Endothelial cell (in vitro differentiated cells): Measurements from ENCODE around the gene DNAJC4. TPM values are rescaled to one million over a fixed set of nuclear protein-coding genes. Genes with fewer than 3 reads are reported as not detected.

Experiments used
- DNase-seq: peaks from one replicate; pipeline ENCODE4 v3.0.0; 2021; ENCODE audit warnings: low spot score
- H3K27ac Mint-ChIP-seq: one replicate; pipeline ENCODE4 v1.8.0; 2021; ENCODE audit warnings: mixed read lengths, inconsistent platforms; ENCODE audit not compliant: unreplicated experiment
- H3K27me3 Mint-ChIP-seq: one replicate; pipeline ENCODE4 v1.8.0; 2021; ENCODE audit warnings: mild to moderate bottlenecking, moderate library complexity, mixed read lengths, inconsistent platforms; ENCODE audit not compliant: unreplicated experiment
- H3K36me3 Mint-ChIP-seq: one replicate; pipeline ENCODE4 v1.8.0; 2021; ENCODE audit warnings: mild to moderate bottlenecking, low read depth, mixed read lengths, inconsistent platforms; ENCODE audit not compliant: unreplicated experiment
- H3K4me1 Mint-ChIP-seq: one replicate; pipeline ENCODE4 v1.8.0; 2021; ENCODE audit warnings: mild to moderate bottlenecking, mixed read lengths, inconsistent platforms; ENCODE audit not compliant: unreplicated experiment
- H3K4me3 Mint-ChIP-seq: one replicate; pipeline ENCODE4 v1.8.0; 2021; ENCODE audit warnings: mild to moderate bottlenecking, mixed read lengths, inconsistent platforms; ENCODE audit not compliant: unreplicated experiment
- H3K9me3 Mint-ChIP-seq: one replicate; pipeline ENCODE4 v1.8.0; 2021; ENCODE audit warnings: mixed read lengths, inconsistent platforms; ENCODE audit not compliant: unreplicated experiment
- CTCF ChIP-seq: fragments of 200-600 bp; sonication (generic); IDR thresholded peaks from one replicate; pipeline ENCODE4 v1.5.0; 2021; ENCODE audit warnings: antibody characterized with exemption; ENCODE audit not compliant: unreplicated experiment
- total RNA-seq: library from RNA; stranded (reverse); fragmentation: NEBNext Ultra II Directional; extraction: Animal tissue kit (Norgen Biotek cat#: 25700); gene quantifications from one replicate; pipeline ENCODE4 v1.2.1, GENCODE V29; 2021; ENCODE audit not compliant: unreplicated experiment

Gene DNAJC4
- total RNA-seq, 1 donor from 2014 or later: 38.0 TPM

GRCh38 chr11:64237484-64237951 lies 7.2 kb downstream of the DNAJC4 start:
- TF ChIP-seq CTCF: no peak
- DNase-seq: no peak
- H3K27ac Mint-ChIP-seq: no peak overlapping the region
- peaks cover 11% of the 10 kb centered on the region for H3K4me1 Mint-ChIP-seq
- H3K4me3 Mint-ChIP-seq: no peak overlapping the region
- peaks cover 5% of the 10 kb centered on the region for H3K36me3 Mint-ChIP-seq
- H3K9me3 Mint-ChIP-seq: no peaks in the 10 kb centered on the region
- H3K27me3 Mint-ChIP-seq: peaks cover 23% of the 10 kb centered on the region

DNA sequence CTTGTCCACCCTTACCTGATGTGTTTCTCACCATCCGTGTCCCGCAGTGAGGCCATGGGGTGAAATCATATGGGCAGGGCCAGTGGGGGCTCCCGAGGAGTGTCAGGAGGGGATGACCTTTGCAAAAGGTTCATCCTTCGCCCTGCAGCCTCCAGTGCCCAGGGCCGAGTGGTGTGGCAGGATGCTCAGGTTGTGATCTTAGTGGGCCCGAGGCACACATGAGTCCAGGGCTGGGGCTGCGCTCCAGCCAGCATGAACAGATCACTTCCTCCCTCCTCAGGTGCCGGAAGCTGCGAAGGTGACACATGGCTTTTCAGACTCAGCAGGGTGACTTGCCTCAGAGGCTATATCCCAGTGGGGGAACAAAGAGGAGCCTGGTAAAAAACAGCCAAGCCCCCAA lies 7.7 kb downstream of the DNAJC4 start:
- no peak overlapping the region for H3K27ac Mint-ChIP-seq
- DNase-seq: no peak
- peaks cover 5% of the 10 kb centered on the region for H3K36me3 Mint-ChIP-seq
- H3K27me3 Mint-ChIP-seq: peaks cover 26% of the 10 kb centered on the region
- peaks cover 11% of the 10 kb centered on the region for H3K4me1 Mint-ChIP-seq
- H3K4me3 Mint-ChIP-seq: no peak overlapping the region
- H3K9me3 Mint-ChIP-seq: no peaks in the 10 kb centered on the region
- TF ChIP-seq CTCF: no peak

GRCh38 chr11:64238999-64239398 lies 8.7 kb downstream of the DNAJC4 start:
- Mint-ChIP-seq H3K4me3 (no peak overlapping the region), H3K4me1 (peaks cover 11% of the 10 kb centered on the region), H3K9me3 (no peaks in the 10 kb centered on the region), H3K27me3 (peaks cover 25% of the 10 kb centered on the region), H3K27ac (peak overlapping the region; percentile 9), H3K36me3 (peaks cover 11% of the 10 kb centered on the region)
- TF ChIP-seq CTCF: no peak
- DNase-seq: no peak

GRCh38 chr11:64239662-64240434 lies 9.5 kb downstream of the DNAJC4 start:
- H3K4me1 Mint-ChIP-seq: peaks cover 11% of the 10 kb centered on the region
- H3K27me3 Mint-ChIP-seq: peaks cover 25% of the 10 kb centered on the region
- peak overlapping the region; percentile 90 for H3K4me3 Mint-ChIP-seq
- TF ChIP-seq CTCF: no peak
- H3K36me3 Mint-ChIP-seq: peaks cover 11% of the 10 kb centered on the region
- H3K27ac Mint-ChIP-seq: peak overlapping the region; percentile 90
- DNase-seq: no peak
- no peaks in the 10 kb centered on the region for H3K9me3 Mint-ChIP-seq
